NCI-H2227 (cell line): ENCODE results near the gene ZCCHC12.
"Not testable (repeated sequence)": the region's sequence is repeated elsewhere in the genome, so short reads cannot be mapped to it uniquely, and the experiment has no call there.

Experiments
- DNase-seq: peaks from one replicate; lab custom pipeline; 2025; ENCODE audit not compliant: unreplicated experiment; lab: John Stamatoyannopoulos, UW

The ZCCHC12 gene

DNA sequence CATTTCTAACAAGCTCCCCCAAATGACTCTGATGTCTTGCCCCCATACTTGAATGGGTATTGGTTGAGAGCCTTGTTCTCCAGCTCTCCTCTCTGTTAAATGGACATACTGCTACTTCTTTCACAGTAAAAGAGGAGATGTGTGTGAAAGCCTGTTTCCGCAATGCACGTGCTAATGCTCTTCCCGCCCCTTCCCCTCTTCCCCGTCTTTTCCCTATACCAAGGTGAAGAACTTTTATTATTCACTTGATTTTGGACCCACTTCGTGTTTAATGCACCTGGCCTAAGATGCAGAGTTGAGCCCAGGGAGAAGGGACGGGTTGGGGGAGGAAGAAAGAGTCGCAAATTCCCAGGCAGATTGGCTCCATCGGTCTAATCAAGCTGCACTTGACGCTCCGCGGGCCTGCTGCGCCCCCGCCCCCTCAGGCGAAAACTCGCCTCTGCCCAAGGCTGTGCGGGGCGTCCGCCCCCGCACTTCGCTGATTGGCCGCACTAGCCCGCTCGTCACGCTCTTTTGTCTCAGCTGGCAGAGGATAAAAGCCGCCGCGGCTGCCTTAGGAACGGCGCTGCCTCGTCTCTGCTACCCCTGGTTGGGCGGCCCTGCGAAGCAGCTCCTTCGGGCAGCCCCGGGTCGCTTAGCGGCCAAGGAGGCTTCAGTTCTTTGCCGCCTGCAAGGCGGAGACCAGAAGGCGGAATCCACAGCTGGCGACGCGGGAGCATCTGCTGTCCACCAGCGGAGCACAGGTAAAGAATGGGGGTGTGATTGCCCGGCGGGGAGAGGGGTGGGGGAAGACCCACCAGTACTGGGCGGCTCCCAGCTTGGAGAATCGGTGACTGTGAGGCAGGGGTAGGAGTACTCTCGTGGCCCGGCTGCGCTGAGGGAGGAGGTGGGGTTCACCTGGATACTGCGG, at the start of gene ZCCHC12:
Gene ZCCHC12, plus strand, starts transcription at position 562 of the 910 bp plus-strand sequence. CDS start 1,421 bp downstream, outside the sequence.
- DNase-seq, result peak; percentile 95

DNA sequence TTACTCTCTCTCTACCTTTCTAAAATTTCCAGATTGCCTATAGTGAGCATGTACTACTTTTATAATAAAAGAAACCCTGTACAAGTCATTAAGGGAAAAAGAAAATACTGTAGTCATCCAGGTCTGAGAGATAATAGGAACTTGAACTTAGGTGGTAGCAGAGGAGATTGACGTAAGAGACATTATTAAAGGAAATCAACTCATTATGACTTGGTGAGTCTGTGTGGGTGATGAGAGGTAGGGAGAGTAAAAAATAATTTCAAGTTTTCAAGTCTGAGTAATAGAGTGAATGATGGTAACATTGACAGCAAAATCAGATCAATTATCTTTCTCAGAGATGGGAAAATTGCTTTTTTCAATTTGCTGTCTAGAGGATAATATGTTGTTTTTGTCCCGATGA, 44.0 kb upstream of the ZCCHC12 start:
- peak; percentile 45 for DNase-seq

GRCh38 chrX:118780509-118780908, 43.1 kb upstream of the ZCCHC12 start:
- DNase-seq, result no peak

DNA sequence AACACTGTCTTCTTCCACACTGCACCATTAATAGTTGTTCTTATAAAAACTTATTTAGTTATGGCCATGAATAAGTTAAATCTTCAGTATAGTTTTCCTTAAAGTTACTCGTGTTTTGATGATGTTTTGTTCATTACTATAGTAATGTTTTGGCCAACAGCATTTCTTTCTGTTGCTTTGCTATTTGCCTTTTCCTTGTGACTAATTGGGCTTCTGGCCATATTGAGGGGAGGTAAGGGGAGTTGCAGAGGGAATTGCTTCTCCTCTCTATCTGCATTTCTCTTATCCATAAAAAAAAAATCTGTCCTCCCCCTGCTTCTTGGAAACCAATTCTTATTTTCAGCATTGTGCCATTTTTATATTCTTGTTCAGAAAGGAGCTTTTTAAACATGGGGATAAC, 42.7 kb upstream of the ZCCHC12 start:
- DNase-seq, result no peak

DNA sequence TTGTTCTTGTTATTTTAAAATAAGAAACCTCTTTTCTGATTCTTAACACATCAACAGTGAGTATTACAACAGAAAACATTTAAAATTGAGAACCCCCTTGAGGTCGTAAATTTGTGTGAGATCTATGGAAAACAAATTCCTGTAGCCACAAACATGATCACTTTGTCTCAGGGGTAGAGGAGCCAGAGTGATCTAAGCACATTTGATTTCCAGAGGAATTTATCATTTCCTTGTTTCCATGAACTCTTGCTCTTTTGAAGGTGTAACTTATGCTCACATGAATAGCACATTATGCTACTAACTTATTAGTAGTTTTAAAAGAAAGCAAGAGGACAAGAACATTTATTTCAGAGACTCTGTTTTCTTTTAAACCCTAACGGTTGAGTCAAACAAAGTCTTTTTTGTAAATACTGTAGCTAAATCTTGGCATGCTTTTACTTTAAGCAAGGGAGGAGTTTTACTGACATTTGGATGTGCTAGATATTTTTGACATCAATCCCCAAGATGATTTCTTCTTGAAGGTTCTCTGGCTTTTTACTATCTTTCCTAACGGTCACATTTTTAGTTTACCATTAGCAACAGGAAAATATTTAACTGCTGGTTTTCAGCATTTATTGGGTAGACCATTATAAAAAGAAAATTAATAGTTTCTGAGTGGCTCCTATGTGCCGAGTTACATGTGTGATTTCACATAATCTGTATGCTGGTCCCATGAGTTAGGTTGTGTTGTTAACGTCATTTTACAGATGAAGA, 27.9 kb upstream of the ZCCHC12 start:
- DNase-seq, result no peak

DNA sequence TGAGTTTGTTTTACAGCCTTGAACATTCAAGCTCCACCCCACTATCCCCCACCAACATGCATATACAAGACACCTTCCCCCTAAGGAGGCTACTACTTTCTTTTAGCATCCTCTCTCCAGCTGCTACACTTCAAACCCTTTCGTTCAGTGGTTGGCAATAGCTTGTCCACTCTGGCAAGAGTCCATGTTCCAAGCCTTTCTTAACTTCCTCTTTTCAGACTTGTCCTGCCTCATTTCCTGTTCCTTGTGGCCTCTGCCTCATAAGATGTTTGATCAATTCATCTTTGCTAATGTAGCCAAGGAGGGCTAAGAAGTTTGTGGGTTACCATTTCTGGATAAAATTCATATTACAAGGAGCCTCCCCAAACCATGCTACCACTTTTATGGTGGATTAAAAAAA, 20.8 kb upstream of the ZCCHC12 start:
- no peak for DNase-seq

- DNase-seq, result peak; percentile 70
Measured at GRCh38 chrX:118807151-118808017, 16.2 kb upstream of the ZCCHC12 start.

GRCh38 chrX:118817257-118817656, 6.4 kb upstream of the ZCCHC12 start:
- not testable (repeated sequence) for DNase-seq

GRCh38 chrX:118824173-118824730, 628 bp downstream of the ZCCHC12 start:
- DNase-seq, result peak; percentile 49

- no peak for DNase-seq
Measured at GRCh38 chrX:118825227-118825626, 1.6 kb downstream of the ZCCHC12 start.

DNA sequence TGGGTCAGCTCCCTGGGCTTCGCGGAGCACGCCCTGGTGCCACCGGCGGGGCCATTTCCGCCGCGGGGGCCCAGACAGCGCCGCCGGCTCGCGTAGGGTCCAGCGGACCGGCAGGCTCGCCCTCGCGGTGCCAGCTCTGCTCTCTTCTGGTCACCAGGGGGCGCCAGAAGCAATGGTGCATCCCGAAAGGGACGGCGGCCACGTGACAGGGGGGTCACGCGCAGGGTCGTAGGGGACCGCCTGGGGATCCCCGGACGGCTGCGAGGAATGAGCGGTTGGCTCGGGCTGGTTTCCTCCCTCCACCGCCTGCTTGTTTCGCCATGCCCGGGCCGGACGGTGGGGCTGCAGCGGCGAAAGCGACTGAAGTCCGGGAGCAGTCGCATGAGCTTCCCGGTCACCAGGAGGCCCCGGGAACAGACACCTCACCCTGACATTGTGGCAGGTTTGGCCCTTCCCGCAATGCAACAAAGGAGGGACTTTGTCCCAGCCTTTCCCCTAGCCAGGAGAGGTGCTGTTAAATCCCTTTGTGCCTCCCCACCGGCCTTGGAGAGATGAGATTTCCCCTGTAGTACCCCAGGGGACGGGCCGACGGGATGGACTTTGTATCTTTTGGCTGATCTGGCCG, 15.8 kb downstream of the ZCCHC12 start:
- peak; percentile 91 for DNase-seq

- peak; percentile 76 for DNase-seq
Measured at GRCh38 chrX:118847676-118848075, 24.1 kb downstream of the ZCCHC12 start.

DNA sequence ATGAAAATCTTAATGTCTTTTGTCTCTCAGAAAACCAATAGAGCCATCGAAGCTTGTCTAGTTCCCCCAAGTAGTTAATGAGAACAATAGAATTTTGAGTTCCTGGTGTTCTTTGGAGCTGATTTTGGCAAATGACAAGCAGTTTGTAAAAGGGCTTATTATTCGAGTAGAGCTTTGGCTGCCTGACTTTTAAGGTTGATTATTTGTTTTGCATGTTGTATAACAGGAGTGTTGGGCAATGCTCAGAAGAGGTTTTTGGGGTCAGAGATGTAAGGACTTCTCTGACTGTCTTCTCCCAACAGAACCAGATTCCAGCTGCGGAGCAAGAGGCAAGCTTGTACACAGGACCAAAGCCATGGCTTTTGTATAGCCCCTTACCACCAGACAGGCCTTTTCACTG, 30.0 kb downstream of the ZCCHC12 start:
- DNase-seq, result no peak

DNA sequence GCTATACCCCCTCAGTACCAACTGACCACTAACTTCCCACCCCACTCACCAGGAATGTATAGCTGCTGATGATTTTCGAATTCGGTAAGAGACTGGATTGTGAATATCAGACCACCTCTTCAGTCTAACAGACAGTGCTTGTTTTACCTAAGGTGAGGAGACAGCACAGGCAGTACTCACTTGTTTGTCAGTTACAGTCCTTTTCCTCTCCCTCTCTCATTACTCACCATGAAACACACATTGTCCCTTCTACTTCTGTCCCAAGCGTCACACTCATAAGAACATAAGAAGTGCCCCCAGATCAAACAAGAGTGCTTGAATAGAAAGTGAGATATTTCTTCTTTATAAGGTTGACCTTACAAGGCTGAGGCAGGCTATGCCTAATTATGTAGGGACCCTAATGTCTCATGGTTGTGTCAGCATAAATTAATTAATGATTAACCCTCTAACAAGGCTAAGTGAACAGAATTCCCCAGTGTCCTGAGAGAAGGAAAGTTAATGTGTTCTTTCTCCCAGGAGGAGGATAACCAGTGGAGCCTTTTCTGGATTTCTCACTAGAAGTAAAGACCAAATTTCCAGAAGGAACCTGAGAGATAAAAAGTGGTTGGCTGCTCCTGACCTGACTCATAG, 32.2 kb downstream of the ZCCHC12 start:
- no peak for DNase-seq

DNA sequence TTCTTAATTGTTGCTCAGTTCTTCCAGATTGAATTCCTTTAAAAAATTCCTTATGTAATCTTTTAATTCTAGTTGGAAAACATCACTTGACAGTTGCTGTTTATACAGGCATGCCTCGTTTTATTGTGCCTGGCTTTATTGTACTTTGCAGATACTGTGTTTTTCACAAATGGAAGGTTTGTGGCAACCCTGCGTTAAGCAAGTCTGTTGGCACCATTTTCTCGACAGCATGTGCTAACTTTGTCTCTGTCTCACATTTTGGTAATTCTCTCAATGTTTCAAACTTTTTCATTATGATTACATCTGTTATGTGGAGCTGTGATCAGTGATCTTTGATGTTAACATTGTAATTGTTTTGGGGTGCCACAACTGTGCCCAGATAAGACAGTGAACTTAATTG, 33.4 kb downstream of the ZCCHC12 start:
- DNase-seq, result no peak

DNA sequence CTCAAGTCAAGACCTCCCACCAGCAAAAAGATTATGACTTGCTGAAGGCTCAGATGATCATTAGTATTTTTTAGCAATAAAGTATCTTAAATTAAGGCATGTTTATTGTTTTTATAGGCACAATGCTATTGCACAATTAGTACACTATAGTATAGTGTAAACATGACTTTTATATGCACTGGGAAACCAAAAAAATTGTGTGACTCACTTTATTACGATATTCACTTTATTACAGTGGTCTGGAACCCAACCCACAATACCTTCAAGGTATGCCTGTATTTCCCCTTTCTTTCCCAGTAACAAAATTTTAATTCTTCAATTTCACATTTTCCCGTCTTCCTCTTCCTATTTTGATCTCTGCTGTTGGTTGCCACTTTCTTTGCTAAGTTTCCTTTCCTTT, 37.7 kb downstream of the ZCCHC12 start:
- DNase-seq, result no peak

- DNase-seq, result no peak
Measured at GRCh38 chrX:118862091-118862490, 38.5 kb downstream of the ZCCHC12 start.

DNA sequence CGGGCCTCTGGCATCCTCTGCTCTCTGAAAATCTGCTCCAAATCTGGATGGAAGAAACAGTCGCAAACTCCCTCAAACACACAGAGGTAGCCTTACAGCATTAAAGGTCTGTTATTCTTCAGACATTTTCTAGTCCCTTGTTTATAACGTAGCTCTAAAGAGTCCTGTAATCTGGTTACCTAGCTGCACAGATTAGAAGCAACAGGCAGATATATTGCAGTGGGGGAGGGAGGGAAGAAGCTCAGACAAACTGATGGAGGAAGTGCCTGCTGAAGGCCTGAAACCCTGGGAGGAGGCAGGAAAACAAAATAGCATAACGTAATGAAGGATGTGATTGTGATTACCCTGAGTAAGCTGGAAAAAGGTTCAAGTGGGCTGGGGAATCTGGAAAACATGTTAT, 39.4 kb downstream of the ZCCHC12 start:
- no peak for DNase-seq

DNA sequence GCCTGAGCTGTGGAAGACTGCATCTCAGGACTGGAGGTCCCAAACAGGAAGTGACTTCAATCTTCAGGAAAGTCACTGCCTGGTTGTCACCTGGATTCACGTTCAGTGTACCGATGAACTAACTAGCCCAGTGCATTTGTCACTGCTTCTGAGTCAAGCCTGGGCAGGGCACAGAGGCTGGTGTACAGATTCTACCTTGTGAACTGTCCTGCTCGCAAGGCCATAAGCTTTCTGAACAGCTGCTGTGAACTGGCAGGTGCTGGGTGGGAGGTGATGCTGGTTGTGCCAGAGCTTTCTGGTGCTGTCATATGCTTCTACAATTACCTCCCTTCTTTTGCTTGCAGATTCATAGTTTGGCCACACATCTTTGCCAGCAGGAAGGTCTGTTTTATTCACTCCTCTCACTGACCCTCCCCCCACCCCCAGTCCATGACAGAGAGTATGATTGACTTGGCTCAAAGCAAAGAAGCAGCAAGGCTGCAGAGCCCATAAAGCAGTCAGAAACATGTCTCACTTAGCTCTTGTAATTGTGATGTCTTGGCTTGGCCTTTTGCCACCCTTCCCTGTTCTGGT, 40.5 kb downstream of the ZCCHC12 start:
- no peak for DNase-seq

GRCh38 chrX:118865231-118865630, 41.6 kb downstream of the ZCCHC12 start:
- no peak for DNase-seq
